Limb (tissue), 2 donors: Measurements from ENCODE around the gene LSM14A.

ENCODE experiments used
- DNase-seq, 2 donors: peaks; one replicate each; pipeline ENCODE4 v3.0.0-alpha.2; 2016; ENCODE audit errors: extremely low spot score in 2 of 2

The LSM14A gene

DNA sequence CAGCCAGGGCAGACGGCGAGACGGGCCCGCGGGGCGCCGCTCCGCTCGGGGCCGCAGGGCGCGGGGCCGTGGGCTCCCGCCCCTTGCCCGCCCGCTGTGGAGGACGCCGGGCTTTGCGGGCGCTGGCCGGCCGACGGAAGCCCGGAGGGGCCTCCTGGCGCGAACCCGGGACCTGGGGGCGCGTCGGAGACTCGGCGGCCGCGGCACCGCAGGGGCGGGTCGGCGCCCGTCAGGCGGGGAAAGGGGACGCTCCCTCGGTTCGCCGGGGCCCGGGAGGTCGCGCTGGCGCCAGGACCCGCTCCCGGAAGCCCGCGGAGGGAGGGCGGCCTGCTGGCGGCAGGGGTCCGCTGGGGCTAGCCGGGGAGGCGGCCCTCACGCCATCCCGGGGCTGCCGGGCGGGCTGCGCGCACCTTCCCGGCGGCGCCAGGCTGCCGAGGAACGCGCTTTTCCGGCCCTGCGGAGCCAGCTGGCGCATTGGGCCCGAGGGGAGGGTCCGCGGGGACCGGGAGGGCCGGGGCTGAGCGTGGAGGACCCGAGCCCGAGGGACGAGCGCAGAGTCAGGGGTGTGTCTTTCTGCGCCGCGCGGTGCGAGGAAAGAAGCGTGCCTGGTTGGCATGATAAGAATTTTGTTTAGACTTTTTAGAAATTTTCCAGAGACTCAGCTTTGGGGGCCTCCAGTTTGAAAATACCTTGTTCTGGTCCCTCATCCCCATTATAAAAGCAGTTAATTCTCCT lies 82.6 kb downstream of the LSM14A start:
- DNase-seq, result no peak

DNA sequence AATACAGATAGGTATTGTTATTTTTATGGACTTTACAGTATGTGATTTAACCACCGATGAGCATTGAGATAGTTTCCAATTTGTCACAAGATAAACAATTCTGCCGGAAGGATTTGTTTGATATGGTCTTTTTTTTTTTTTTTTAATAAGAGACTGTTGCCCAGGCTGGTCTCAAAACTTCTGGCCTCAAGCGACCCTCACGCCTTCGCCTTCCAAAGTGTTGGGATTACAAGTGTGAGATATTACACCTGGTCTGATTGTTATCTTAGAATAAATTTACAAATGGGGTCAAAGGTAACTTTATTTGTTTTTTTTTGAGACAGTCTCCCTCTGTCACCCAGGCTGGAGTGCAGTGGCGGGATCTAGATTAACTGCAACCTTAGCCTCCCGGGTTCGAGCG lies 83.2 kb downstream of the LSM14A start:
- no peak for DNase-seq

DNA sequence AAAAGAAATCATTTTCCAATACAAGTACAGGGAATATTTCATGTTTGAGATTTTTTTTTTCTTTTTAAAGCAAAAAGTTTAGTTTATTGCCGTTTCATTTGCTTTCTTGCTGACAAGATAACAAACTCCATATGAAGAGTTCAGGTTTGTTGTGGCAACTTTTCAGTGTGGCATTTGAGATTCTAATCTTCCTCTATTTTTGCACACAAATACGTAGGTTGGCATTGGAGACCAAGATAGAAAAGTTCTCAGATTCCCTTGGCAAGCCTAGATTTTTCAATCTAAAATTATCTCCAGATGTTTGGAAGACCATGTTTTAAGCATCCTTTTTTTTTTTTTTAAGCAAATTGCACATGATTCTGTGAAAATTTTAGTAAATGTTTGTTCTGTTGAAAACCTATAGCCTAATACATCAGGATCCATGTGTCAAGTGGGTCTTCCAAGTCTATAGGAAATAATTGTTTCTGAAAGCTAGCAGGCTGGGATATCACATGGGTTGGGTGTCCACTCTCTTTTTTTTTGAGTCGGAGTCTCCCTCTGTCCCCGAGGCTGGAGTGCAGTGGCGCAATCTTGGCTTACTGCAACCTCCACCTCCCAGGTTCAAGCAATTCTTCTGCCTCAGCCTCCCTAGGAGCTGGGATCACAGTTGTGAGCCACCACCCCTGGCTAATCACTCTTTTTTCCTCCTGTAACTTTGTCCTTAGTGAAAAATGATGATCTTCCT lies 84.7 kb downstream of the LSM14A start:
- no peak for DNase-seq

DNA sequence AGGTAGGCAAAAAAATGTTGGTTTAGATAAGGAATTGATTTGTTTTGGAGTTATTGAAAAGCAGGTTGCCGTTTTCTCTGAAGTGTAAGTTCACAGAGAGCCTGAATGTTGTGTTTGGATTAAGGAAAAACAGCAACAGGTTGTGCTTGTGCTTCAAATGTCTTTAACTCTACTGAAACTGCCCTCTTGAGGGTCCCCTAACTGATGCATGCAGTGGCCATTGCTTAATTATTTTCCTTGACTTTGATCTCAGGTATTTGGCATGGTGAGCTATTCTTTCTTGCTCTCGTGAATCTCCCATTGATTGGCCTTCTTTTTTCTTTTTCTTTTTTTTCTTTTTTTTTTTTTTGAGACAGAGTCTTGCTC lies 85.2 kb downstream of the LSM14A start:
- no peak for DNase-seq

DNA sequence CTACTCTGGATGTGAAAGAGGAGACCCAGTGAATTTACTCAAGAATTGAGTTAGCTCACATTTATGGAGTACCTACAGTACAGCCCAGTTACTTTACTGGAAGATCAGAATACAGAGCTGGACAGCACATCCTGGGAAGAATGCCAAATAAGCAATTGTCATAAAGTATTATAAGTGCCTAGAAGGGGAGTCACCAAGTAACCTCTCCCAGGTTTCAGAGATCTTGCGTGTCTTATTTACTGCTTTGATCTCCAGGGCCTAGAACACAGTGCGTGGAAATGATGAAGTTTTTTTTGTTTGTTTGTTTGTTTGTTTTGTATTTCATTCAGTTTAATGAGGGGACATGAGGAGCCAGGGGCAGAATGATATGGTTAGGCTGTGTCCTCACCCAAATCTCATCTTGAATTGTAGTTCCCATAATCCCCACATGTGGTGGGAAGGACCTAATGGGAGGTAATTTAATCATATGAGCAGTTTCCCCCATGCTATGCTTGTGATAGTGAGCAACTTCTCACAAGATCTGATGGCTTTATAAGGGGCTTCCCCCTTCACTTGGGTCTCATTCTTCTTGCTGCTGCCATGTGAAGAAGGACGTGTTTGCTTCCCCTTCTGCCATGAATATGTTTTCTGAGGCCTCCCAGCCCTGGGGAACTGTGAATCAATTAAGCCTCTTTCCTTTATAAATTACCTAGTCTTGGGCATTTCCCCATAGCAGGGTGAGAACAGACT lies 87.2 kb downstream of the LSM14A start:
- DNase-seq, result no peak

DNA sequence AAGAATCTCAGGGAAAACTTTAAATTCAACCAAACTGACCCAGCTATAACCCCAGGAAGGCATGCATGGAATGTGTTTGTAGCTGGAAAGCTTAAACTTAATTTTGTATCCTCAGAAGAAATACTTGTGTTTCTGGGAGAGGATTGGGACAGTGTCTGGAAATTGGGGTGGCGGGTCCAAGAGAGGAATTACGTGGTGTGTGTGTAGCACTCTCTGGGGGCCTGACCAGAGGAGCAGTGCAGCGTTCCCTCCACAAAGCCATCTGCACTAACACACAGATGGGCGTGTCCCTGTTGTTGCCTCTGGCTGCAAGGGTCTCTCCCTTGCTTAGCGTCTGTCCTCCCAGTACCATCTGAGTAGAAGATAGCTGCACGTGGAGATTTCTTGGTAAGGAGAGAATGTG lies 88.5 kb downstream of the LSM14A start:
- DNase-seq, result no peak

DNA sequence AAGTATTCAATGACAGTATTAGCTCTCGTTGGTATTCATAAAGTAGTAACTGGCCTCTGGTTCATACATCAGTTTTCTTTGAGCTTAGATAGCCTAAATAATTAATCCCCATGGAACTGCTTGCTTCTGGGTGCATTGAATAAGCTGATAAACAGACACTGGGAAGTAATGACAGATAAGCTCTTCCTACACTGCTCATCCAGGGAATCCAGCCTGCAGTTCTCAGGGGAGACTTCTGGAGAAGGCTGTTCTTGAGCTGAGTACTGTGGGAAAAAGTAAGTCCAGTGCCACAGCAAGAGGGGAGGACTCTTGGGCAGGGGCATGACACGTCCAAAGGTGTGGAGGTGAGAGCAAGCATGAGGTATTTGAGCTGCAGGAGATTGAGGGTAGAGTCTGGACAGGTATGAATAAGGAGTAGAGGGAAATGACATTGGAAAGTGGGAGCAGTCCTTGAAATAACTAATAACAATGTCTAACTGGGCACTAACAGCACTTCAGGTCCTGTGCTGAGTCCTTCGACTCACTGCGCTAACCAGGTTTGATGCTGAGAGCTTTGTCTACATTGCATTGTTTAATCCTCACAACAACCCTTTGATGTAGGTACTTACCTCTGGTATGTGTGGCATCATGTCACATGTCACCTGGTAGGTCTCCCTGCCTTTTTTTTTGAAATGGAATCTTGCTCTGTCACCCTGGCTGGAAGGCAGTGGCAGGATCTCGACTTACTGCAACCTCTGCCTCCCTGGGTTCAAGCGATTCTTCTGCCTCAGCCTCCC lies 89.2 kb downstream of the LSM14A start:
- no peak for DNase-seq

DNA sequence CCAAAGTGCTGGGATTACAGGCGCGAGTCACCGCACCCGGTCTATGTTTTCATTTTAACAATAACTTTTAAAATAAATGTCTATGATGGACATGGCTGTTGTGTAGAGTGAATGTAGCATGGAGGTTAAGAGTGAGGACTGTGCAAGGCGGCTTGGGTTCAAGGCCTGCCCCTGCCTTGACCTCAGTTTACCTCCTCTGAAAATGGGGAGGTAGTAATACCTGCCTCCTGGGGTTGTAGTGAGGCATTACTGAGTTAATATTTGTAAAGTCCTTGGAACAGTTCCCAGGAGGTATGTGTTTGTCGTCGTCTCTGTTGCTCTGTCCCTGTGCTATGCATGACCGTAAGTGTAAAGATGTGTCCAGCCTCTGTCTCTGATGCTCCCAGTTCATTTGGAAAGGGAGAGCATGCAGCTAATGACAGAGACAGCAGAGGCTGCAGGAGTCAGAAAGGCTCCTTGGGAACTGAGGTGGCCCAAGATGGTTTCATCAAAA lies 91.5 kb downstream of the LSM14A start:
- no peak for DNase-seq

DNA sequence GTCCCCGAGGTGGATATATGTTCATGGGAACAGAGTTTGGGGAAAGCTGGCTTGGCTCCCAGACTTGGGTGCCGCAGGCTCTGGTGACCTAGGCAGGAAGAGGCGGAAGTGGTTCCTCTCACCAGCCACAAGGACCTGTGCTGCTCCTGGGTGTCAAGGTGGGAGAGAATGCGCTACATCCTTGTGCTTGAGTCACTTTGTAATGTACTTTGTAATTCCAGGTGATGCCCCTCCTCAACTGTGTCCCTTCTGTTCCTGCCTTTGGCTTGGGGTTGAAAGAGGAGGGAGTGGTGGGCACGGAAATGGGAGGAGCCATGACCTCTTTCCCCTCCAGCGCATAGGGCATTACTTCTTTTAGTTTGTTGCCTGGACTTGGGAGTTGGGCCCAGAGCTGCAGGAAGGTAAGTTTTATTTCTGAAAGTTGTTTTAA lies 92.9 kb downstream of the LSM14A start:
- DNase-seq, result no peak

DNA sequence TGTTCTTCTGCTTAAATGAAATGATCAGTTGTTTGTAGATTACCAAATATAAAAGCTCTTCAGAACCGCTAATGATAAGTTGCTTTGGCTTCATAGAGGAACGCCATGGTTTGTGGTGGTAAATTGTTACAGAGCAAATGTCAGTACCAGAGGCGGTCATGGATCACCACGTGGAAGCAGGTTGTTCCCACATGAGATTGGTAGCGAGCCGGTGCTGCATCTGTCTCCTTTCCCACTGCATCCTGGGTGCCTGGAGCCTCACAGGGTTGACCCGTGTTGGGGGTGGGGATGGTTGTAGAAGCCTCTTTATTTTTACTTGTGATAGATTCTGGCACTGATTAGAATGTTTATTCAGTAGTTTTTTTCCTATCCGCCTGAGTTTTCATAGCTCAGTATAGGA lies 96.8 kb downstream of the LSM14A start:
- no peak for DNase-seq

DNA sequence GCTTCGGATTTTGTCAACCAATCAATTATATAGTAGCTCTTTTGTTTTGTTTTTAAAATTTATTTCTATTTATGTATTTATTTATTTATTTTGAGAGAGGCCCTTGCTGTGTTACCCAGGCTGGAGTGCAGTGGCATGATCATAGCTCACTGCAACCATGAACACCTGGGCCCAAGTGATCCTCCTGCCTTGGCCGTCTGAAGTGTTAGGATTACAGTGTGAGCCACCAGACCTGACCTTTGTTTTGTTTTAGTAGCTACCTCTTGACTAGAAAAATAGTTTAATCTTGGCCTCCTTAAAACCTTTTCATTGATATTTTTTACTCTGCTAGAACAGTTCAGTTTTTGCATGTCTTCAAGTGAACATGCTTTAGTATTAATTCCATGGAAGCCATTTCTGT lies 97.2 kb downstream of the LSM14A start:
- DNase-seq, result no peak

DNA sequence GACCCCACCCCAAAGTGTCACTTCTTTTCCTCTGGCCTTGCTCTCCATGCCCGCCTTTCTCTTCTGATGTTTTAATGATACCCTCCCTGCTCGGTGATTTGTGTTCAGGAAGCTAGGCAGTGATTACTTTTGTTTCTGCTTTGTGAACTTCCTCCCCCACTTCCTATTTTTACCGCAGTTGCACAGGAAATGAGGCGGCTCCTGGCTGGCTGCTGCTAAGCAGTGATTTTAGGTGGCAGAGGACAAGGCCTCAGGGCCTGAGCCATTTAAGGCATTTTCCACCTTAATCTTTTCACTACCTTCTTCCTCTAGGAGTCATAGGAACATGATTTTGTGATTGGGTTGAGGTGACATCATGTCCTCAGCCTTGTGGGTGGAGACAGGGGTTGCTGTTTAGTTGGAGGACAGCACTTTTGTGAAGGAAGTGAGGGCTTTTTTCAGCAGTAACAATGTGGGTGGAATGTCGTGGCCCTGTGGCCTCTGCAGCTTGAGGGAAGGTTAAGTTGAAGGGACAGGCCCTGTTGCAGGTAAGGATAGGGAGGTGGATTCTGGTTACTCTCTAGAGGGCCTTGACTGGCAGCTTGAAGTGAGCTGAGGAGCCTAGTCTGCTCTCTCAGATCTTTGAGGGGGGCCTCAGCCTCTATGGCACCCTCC lies 97.8 kb downstream of the LSM14A start:
- DNase-seq, result peak; percentile 32 to 43

DNA sequence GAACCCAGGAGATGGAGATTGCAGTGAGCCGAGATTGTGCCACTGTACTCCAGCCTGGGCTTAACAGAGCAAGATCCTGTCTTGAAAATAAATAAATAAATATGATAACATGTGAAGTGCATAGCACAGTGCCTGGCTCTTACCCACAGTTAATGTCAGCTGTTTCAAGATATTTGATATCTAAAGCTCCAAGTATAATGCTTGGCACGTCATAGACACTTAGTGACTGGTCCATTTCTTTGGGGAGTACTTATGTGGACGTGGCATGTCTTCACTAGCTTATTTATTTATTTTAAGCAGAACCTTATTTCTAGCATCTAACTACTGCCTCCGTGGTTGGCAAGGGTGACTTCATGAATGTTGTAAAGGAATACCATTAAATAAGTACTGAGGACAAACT lies 100.8 kb downstream of the LSM14A start:
- DNase-seq, result no peak

DNA sequence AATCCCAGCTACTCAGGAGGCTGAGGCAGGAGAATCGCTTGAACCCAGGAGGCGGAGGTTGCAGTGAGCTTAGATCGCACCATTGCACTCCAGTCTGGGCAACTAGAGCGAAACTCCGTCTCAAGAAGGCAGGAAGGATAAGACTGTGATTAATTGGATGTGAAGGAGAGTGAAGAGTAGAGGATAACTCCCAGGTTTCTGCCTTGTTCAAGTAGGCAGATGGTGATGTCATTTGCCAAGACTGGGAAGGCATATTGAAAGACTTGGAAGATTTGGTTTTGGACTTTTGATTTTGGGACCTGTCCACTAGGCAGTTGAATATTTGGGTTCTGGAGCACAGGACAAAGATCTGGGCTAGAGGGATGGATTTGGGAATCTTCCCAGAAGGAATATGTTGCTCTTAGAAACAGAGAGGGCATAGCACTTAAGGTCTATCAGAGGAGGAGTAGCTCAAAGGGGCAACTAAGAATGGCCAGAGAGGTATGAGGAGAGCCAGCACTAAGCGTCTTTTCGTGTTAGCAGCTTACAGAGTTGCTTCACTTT lies 102.1 kb downstream of the LSM14A start:
- DNase-seq, result no peak

DNA sequence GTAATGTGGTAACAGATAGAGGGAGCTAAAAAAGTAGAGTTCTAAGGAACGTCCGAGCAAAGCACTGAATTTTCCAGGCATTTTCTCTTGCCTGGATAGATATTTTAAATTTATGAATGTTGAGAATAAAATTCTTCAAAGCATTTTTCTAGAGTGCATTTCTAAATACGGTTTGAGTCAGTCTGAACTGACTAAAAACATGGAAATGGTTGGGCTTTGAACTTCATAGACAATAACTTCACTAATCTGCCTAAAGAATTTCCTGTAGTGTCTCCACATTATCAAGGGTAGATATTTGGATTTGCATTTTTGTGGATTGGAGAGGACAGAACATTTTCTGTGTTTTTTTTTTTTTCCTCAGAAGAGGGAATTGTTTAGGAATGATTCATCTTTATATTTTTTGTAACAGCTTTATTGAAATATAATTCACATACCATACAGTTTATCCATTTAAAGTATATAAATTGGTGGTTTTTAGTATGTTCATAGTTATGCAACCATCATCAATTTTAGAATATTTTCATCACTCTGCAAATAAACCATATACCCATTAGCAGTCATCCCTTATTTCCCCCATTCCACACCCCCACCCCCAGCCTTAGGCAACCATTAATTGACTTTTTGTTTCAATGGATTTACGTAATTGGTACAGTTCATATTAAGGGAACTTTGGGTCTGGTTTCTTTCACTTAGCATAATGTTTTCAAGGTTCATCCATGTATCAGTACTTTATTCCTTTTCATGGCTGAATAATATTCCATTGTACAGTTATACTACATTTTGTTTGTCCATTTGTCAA lies 102.7 kb downstream of the LSM14A start:
- no peak for DNase-seq

DNA sequence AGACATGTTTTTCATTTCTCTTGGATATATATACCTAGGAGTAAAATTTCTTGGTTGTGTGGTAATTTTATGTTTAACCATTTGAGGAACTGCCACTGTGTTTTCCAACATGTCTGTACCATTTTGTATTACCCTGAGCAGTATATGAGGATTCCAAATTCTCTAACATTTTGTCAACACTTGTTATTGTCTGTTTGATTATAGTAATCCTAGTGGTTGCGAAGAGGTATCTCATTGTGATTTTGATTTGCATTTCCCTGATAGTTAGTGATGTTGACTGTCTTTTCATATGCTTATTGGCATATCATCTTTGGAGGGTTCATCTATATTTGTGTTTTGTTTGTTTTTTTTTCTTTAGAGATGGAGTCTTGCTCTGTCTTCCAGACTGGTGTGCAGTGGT lies 103.4 kb downstream of the LSM14A start:
- DNase-seq, result no peak

DNA sequence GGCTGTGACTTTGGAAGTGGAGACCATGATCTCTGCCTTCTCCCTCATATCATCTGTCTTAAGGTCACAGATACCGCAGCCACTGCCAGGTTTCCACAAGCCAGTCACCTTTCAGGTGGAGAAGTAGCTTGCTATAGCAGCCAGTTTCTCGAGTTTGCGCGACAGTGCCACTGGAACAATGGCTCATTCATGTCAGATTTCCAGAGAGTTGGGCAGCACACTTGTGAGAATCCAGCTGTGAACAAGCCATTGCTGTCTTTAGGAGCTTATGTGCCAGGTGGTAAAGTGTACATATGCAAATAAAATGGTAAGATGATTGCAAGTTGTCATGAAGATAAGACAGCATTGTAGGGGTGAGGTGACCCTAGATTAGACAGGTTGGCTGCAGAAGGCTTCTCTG lies 104.3 kb downstream of the LSM14A start:
- DNase-seq, result no peak

DNA sequence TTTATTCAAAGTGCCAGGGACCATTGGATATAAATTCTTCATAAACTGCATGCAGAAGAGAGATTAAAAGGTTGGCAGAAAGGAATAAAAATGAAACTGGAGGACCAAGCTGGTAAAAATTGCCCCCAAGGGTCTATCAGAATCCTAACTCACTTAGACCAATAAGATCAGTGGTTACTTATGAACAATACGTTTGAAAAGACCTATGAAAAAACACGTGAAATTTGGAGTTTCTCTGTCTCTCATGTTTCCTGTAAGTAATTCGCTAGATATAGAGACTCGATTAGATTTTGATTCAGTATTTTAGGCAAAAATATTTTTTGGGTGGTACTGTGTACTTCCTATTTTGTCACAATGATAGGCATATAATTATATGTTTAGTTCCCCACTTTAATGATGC lies 104.9 kb downstream of the LSM14A start:
- DNase-seq, result no peak

DNA sequence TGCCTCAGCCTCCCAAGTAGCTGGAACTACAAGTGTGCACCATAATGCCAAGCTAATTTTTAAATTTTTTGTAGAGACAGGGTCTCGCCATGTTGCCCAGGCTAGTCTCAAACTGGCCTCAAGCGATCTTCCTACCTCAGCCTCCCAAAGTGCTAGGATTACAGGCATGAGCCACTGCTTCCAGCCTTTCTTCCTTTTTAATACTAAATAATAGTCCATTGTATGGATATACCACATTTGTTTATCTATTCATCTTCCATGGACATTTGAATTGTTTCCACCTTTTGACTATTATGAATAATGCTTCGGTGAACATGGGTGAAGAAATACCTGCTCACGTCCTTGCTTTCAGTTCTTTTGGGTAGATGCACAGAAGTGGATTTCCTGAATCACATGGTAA lies 106.5 kb downstream of the LSM14A start:
- DNase-seq, result no peak
